GM18861 (cell line): ENCODE results near the gene GALNT18.
"Not testable (repeated sequence)": the region's sequence is repeated elsewhere in the genome, so short reads cannot be mapped to it uniquely, and the experiment has no call there.

Experiments
- ATAC-seq: cut with Tn5 transposase; IDR thresholded peaks from one replicate; pipeline ENCODE4 v1.9.1; 2021; ENCODE audit not compliant: unreplicated experiment

Gene GALNT18

DNA sequence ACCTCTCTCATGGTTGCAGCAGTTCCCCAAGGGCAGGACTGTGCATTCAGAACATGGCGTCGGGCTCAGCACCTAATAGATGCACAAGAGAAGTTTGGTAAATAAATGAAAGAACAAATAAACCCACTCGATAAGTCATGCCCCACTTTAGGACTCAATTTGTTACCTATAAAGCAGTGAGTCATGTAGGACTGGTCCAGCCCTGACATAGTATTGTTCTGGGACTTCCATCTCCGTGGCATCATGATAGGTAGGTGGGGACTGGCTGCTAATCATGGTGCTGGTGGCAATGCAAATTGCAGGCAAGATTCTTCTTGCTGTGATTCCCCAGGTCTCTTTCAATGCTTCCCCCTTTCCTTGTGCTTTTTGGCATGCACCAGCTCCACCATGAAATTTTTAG lies 150.6 kb downstream of the GALNT18 start:
- ATAC-seq, result no peak

DNA sequence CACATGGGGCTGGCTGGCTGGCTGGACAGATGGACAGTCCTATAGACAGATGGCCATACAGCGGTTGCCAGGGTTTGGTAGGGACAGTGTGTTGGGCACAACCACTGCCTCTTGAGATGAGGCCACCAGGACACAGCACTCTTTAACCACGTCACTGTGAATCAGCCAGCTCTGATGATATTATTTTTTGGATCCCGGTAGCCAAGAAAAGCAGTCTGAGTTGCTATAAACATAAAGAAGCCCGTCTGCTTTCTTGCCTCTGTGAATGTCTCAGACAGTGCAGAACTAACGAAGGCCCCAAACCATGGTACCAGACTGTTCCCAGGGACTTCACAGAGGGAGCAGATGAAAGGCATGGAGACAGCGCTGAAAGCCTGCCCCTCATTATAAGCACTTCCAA lies 152.9 kb downstream of the GALNT18 start:
- no peak for ATAC-seq

DNA sequence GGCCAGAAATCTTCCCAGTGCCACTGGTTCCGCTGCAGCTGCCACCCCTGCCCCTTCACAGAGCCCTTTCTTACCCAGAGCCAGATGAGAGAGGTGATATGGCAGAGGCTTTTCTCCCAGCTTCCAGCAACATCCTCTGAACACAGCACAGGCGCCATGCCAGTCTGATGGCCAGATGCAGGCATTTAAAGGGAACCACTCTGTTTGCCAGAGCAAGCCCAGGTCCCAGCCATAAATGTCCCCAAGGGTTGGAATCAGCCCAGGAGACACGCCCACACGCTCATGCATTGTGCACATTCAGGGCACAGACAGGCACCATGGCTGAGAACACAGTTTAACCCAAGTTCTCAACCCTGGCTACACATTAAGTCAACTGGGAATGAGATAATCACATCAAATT lies 154.5 kb downstream of the GALNT18 start:
- no peak for ATAC-seq

DNA sequence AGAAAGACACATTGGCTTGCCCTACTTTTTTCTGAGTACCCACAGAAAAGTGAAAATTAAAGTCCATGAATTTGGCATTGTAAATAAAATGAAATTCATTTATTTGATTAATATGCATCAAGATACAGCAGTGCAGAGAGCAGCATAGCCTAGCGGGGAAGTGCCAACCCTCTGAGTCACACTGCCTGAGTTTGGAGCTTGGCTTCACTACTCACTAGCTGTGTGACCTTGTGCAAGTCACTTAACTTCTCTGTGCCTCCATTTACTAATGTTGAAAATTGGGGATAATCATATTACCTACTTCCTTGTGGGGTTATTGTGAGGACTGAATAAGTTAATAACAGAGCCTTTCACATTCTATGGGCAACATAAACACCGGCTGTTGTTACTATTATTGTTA lies 157.2 kb downstream of the GALNT18 start:
- no peak for ATAC-seq

DNA sequence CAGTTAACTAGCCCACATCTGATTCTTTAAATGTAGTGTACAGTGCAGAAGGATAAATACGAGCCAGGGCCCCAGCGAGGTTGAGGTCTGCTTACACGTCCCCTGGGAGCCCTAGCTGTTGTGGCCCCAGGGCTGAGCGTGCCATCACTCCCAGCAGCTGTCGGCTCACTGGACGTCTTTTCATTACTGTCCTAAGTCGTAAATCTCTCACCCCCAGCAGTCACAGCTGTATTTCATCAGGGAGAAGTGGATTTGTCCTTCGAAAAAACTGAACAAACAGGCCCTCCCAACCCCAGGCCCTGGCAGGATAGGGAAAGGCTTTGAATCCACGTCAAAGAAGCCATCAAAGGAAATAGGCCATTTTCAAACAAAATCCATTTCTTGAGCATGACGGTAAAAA lies 158.4 kb downstream of the GALNT18 start:
- ATAC-seq, result peak; percentile 71

DNA sequence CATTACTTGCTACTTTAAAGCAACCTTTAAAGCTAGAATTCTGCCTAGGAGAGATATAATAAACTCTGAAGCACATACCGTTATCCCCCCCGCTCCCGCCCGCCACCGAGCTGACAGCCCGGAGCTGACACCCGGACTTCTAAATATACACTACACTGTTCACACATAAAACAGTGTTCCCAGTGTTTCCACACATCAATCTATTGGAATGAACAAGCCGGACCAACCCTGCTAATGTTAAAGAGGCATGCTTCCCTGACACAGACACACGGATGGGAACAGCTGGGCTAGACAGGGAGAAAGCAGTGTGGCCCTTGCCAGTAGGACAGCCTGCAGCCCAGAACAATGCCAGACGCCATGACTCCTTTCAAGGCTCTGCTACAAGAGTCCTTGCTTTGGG lies 160.3 kb downstream of the GALNT18 start:
- ATAC-seq, result no peak

DNA sequence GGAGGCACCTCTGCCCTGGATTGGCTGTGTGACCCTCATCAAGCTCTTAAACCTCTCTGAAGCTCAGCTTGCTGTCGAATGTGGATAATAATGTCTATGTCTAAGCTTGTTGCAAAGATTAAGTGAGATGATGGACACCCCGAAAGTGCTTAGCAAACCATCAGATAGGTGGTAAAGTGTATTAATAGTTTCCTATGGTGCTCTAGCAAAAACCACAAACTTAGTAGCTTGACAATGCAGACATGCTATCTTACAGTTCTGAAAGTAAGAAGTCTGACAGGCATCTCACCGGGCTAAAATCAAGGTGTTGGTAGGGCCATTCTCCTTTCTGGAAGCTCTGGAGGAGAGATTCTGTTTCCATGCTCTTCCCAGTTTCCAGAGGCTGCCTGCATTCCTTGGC lies 162.2 kb downstream of the GALNT18 start:
- no peak for ATAC-seq

DNA sequence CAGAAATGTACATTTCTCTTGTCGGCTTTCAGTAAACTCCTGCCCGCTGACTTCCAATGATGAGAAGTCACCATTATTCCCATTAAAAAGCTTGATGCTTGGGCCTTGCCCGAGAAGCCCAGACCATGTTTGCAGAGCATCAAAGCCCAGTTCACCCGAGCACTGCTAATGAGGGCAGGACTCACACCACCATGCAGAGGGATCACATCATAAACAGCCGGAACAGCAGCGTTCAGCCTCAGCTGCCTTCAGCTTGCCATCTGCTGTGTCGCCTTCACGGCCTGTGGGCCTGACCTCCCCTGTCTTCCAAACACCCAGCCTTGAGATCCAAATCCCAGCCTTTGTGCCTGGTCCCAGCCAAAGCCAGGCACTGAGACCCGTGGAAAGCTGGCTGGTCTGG lies 163.3 kb downstream of the GALNT18 start:
- no peak for ATAC-seq

DNA sequence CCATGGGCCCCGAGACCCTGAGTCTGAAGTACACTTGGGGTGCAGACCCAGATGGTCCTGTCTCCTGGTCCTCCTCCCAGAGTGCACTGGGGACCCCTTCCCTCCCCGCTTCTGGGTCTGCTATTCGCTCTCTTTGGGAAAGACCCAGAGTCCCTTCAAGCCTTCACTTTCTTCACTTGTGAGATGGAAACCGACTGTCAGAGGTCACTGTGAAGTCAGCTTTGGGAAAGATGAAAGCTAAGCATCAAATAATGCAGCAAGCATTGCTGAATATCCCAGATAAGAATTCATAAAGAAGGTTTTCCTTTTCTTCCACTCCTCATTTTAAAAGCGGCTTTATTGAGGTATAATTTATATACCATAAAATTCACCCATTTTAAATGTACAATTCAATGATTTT lies 163.8 kb downstream of the GALNT18 start:
- no peak for ATAC-seq

DNA sequence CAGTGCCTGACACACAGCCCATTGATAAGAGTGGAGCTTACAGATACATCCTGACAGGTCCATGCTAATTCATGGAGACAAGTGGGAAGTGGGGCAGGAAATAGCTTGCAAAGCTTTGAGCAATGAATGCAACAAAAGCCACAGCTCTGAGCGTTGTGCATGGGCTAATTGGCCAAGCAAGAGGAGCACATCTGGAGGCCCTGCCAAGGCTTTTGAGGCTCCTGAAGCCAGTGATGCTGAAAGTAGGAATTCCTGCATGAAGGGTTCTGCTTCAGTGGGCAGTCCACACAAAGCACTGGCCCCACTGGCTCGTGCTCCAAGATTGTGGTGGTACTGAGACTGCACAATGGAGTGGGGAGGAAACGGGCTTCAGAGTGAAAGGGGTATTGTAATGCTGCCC lies 164.9 kb downstream of the GALNT18 start:
- ATAC-seq, result no peak

DNA sequence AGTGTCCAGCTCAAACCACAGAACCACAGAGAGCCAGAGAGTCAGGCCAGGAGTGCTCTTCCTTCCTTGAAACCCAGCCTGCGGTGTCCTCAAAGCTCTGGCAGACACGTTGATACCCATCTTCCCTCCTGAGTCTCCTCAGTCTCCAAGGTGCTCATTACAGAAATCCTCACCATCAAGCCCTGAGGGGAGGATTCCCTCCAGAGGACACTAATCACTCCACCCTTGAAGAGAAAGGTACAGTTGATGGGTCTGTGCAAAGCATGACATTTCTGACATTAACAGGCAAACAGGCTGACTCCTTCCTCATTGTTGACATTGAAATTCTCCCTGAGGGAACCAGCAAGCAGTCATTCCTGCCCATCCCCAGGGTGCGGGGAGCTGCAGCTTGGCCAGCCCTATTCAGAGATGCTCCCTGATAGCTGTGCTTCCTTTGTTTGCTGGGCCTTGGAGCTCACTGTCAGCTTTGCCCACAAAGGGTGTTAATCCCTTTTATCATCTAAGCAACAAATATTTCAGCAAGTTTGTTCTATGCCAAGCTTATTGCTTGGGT lies 167.1 kb downstream of the GALNT18 start:
- no peak for ATAC-seq

DNA sequence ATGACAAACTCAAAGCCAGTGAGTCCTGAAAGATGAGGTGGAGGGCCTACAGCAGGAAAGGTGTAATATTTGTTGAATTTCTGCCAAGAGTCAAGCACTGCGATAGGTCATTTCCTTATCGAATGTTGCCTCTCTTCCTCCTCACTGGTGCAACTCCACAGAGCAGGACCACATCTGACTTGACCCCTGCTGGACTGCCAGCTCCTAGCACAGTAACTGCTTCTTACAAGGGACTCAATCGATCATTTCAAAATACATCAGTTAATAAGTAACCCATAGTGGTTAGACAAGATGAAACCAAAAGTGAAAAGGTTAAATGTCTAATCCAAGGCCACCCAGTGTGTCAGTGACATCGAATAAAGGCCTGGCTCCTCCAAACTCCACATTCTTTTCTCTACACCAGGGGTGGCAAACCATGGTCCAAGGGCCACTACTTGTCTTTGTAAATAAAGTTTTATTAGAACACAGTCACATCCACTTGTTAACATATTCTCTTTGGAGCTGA lies 170.3 kb downstream of the GALNT18 start:
- ATAC-seq, result peak; percentile 98

DNA sequence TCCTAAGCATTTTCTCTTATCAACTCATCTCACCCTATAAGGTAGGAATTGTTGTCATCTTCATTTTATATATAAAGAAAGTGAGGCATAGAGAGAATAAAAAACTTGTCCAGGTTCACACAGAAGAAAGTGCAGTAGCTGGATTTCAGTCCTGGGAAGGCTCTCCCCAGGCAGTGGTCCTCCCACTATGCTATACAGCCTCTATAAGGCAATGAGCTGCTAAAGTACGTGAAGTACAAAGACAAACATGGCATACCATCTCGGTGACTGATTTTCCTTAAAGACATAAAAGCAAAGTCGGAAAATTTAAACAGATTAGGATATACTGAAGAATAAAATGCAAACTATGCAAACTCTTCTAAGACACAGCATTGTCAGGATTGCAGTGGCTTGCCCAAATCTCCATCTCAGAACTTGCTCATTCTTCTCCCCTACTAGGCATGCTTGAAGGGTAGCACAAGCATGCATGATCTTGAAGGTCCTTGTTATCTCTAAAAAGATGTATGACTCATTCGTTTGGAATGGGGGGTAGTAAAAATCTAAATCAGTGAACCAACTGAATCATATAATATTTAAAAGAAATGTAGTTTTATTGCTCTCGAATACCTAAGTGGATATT lies 171.0 kb downstream of the GALNT18 start:
- no peak for ATAC-seq

DNA sequence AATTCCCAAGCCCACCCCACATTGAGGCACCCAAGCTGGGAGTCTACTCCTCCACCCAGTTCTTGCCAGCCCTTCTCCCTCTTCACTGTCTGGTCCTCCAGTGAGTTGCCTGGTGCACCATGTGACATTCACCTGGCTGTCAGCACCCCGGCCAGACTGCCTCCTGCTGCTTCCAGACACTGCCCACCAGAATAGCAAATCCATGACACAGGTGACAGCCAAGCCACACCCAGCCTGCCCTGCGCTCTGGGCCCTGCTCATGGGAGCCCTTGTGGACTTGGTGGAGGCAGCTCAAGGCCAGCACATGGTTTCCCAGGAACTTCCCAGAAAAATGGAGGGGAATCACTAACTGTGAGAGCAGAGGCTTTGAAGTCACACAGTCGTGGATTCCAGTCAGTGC lies 172.5 kb downstream of the GALNT18 start:
- no peak for ATAC-seq

DNA sequence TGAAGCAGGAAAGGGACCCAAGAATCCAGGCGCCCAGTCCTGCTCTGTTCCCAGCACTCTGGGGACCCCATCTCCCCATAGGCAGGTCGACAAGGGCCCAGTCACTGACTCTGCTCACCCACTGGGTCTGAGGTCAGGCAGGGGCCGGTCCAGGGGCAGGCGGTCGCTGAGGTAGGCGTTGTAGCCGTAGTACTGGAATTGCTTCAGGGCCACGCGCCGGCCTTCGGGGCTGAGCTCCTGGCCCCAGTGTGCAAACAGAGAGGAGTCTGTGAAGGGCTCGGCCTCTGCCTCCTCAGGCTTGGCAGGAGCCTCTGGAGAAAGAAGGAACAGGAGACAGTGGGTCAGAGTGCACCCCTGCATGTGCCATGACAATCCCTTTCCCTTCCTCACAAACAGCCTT lies 173.2 kb downstream of the GALNT18 start:
- ATAC-seq, result no peak

DNA sequence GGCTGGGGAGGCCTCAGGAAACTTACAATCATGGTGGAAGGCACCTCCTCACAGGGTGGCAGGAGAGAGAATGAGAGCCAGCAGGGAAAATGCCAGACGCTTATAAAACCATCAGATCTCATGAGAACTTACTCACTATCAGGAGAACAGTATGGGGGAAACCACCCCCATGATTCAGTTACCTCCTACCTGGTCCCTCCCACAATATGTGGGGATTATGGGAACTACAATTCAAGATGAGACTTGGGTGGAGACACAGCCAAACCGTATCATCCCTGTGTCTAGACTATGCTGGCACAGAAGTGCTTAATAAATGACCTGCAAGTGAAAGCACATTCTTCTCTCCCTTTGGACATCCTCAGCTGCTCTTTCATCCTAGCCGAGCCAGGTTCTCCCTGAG lies 174.2 kb downstream of the GALNT18 start:
- ATAC-seq, result not testable (repeated sequence)

DNA sequence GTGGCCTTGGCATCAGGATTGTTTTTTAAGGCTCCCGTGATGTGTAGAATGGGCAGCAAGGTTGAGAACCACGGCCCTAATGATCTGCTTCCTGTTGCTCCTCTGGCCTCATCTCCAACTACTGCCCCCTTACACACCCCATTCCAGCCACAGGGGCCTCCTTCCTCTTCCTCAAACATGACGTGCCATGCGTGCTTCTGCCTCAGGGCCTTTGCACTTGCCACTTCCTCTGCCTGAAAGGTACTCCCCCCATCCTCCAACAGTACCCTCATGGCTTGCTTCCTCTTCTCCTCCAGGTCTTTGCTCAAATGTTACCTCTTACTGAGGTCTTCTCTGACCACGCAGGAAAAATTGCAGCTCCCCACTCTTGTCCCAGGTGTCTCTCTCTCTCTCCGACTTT lies 174.8 kb downstream of the GALNT18 start:
- ATAC-seq, result no peak

DNA sequence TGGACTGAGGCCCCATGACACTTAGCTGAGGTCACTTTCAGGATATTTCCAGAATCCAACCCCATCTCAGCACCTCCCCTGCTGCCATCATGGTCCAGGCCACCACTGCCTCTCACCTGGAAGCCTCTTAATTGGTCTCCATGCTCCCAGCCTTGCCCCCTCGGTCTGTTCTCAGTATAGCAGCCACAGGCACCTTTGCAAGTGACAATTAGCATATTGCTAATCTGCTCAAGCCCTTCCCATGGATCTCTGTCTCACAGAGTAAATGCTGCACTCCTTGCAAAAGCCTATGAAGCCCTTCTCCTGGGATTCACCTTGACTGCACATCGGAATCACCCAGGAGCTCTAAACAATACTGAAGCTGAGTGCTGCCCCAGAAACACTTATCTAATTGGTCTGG lies 175.2 kb downstream of the GALNT18 start:
- no peak for ATAC-seq

DNA sequence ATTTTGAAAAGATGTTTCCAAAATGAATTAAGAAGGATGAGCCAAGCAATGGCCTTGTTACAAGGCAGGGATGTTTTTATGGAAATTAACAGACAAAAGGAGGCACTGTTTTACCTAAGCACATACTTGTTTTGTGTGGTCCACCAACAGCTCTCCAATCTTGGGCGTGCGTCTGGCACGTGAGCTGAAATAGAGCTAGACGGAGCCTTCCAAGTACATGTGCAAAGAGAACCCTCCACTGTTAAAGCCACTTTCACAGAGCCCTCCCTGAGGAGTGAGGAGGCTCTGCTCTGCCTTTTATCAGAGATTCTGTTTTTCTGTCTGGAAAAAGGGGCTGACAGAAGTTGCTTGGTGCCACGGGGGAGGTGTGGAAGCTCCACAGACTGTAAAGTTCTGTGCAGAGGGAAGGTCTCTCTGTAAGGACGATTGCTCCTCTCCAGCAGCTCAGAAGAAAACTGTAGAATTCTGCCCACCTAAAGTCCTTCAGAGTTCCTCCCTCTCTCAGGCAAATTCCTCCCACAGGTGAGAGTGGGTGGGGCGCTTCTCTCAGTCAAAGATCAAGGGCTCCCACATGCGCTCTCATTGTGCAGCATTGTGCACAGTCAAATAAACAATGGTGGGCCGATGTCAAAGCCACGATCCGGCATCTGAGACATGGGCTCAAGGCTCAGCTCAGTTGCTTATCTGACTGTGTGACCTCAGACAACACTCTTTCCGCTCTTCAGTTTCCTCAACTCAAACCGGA lies 176.2 kb downstream of the GALNT18 start:
- ATAC-seq, result no peak

DNA sequence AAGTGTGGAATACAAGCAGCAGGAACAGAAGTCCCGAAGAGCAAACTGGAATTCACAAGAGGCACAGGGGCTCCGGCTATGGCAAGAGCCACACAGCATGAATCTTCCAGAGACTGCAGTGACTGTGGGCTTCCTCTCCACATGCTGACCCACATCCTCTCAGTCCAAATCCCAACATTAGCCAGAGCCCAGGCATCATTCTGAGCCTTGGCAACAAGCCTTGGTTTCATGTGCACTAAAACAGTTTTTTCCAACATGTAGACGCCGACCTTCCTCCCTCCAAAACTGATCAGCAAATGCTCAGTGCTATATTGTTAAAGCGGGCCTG lies 177.0 kb downstream of the GALNT18 start:
- no peak for ATAC-seq

DNA sequence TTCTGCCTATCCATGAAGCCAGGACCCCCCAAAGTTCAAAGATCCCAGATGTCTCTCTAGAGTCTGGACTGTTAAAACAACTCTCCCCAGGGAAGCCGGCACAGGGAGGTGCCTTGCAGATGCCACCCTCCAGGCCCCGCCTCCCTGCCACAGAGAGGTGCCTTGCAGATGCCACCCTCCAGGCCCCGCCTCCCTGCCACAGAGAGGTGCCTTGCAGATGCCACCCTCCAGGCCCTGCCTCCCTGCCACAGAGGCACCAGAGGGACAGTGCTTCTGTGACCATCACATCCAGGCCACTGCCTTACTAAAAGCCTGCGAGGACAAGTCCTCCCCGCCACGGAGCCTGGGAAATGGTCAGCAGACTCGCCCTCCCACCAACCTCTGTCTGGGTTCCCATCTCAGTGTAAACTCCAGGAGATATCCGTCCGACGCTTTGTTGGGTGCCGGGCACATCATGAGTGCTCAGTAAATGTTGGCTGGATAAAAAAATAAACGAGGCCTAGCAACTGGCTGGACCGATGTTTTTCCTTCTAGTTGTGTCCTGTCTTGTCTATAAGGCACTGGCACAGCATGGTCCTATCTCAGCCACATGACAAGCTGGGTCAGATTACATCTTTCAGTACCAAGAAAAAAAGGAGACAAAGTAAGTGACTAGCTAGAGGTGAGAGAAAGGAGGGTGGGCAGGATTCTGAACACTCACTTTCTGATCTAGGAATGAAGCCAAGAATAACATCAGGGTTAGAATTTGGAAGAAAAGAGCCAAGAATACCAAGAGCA lies 177.6 kb downstream of the GALNT18 start:
- no peak for ATAC-seq

DNA sequence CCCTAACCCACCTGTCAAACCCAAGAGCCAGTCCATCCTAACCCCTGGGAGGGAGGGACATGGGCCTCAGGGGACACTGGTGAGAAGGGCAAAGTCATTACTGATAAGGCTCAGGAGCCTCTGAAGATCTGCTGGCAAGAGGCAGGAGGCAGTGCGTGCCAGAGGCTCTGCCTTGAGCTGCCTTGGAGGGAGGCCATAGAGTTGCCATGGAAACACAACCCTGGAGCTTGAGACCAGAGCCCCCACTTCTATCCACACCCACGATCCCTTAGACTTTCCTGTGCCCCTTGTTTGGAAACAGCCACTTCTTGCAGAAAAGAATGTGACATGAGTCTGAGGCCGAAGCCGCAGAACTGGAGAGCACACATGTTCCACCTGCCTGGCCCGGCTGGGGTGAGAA lies 179.0 kb downstream of the GALNT18 start:
- ATAC-seq, result no peak
